SK-N-SH treated with all-trans-retinoic acid at 6 μM for 48 hours (cell line): ENCODE measurements around the gene DCAF6.

Source experiments
- GLIS3 ChIP-seq: fragments of 250-450 bp; sonication (Bioruptor Pico); IDR thresholded peaks from 2 replicates; pipeline ENCODE4 v1.5.0; 2020; ENCODE audit warnings: mild to moderate bottlenecking, moderate library complexity
- ISL1 ChIP-seq: fragments of 250-450 bp; sonication (Bioruptor Pico); IDR thresholded peaks from 2 replicates; pipeline ENCODE4 v2.1.2; 2022; ENCODE audit warnings: mild to moderate bottlenecking, moderate library complexity
- PPARA ChIP-seq: fragments of 250-450 bp; sonication (Bioruptor Pico); IDR thresholded peaks from 2 replicates; pipeline ENCODE4 v1.5.0; 2020; ENCODE audit warnings: mild to moderate bottlenecking, borderline replicate concordance
- ZFP3 ChIP-seq: fragments of 250-450 bp; sonication (Bioruptor Pico); IDR thresholded peaks from 2 replicates; pipeline ENCODE4 v1.5.0; 2020; ENCODE audit warnings: mild to moderate bottlenecking, moderate library complexity
- ZNF8 ChIP-seq: fragments of 450-650 bp; formaldehyde crosslinking; IDR thresholded peaks from 2 replicates; pipeline ENCODE4 v1.5.0; 2020; ENCODE audit warnings: mild to moderate bottlenecking, moderate library complexity

DNA sequence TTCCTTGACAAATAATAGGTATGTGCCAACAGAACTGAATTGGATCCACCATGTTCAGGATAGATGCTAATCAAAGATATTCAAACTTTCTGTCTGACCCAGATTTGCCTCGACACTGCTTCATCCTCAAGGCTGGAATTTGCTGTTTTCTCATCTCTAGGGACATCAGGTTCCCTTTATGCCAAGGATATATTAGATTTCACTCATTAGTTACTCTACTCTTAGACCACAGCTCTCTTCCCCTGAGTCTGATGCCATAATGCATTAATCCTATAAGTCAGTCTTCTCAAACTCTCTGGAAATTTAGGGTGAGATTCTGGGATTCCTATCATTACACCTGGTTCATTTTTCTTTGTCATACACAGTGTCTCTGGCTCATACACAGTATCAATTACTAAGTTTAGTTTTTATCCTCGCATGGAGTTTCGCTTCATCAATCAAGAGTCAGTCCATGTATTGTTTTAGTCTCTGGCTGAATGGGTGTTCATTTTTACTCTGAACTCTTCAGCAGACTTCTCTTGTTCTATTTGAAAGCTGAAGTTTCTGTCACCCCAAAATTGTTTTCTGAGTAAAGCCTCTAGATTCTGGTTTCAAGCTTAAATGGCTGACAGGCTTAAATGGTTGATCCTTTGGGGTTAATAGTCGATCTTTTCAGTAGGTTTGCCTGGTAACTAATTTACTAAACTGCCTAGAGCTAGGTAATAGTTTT is 9.3 kb upstream of the DCAF6 start:
- TF ChIP-seq PPARA (CRISPR knock-in tag): no peak
- TF ChIP-seq ZFP3 (CRISPR knock-in tag): no peak
- no peak for TF ChIP-seq GLIS3 (CRISPR knock-in tag)
- no peak for TF ChIP-seq ISL1 (CRISPR knock-in tag)
- TF ChIP-seq ZNF8 (CRISPR knock-in tag): no peak
